Left ventricle myocardium superior (tissue), 1 donor: ENCODE measurements around the gene CAMK2B. TPM values are rescaled to one million over a fixed set of nuclear protein-coding genes. Genes with fewer than 3 reads are reported as not detected.

Source experiments
- ATAC-seq: fragments of 200-7000 bp; cut with Tn5 transposase; one replicate; pipeline ENCODE4 v1.9.1; 2020; ENCODE audit warnings: mild to moderate bottlenecking, moderate library complexity
- DNase-seq: peaks from one replicate; pipeline ENCODE4 v3.0.0-alpha.2; 2020
- intact Hi-C: fragments of 100-400 bp; cut with micrococcal nuclease; formaldehyde crosslinking; loops from one replicate; pipeline ENCODE4 v1.11.0; 2022
- total RNA-seq: library from RNA; stranded (reverse); fragmentation: NEBNext Ultra II Directional; extraction: Animal tissue kit (Norgen Biotek cat#: 25700); gene quantifications from one replicate; pipeline ENCODE4 v1.2.1, GENCODE V29; 2021
- donor health status: DM: no; HTN: yes; CAD: no; lungs with severe emphysema.

The CAMK2B gene
- total RNA-seq, 1 donor from 2014 or later = 98.4 TPM

DNA sequence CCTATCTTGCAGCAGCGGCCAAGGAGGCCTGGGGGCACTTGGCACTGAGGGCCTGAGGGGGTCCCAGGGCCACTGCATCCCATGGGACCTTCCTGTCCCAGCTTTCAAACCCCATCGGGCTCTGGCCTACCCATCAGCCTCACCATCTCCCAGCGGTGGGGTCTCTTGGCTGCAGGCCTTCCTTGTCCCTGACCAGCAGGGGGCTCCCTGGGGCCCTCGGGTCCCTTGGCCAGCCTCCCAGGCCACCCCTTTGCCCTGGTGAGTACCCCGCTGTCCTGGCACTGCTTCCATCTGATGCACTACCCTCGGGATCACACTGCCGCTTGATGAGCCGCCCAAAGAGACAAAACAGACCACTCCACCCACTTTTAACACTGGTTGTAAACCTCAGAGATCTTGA, 81.1 kb downstream of the CAMK2B start:
- intact Hi-C loops = loop anchor here (5.0 kb wide), 2 partner anchors 63 to 233 kb away; no protein-coding TSS in a partner anchor
- ATAC-seq = no peak
- peak; percentile 61 for DNase-seq

DNA sequence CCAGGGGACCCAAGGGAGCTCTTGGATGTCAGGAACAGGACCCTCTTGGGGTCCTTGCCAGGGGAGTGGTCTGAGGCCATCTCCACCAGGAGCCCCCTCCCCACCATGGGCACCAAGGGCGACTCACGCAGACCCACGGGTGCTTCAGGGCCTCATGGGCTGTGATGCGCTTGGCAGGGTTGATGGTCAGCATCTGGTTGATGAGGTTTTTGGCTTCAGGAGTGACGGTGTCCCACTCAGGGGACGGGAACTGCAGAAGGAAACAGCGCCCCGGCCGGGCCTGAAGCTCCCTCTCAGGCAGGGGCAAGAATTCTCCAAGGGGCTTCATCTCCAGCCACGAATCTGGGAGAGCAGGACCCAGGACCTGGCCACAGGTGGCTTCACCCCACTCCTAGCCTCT, 83.3 kb downstream of the CAMK2B start:
- no peak for DNase-seq
- intact Hi-C loops = loop anchor here (5.0 kb wide), 2 partner anchors 65 to 235 kb away; no protein-coding TSS in a partner anchor
- ATAC-seq = no peak

DNA sequence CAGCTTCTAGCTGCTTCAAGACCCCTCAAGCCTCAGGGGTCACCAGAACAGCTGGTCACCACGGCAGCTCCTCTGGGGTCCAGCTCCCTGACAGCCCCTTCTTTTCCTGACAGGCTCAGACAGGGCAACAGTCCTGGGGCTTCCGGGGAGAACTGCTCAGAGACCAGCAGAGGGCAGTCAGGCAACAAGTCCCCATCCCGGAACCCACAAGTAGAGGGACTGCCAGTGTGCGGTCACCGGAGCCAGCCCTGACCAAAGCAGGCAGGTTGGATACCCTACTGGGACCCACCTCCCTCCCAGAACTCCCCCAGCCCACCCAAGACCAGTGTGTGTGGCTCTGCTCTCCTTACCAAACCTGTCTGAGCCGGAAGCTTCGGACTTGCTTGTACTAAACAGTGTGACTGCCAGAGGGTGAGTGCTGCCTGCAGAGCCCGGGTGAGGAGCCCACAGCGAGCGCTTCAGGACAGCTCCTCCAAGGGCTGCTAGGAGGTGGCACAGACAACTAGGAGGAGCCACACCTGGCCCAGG, 84.3 kb downstream of the CAMK2B start:
- DNase-seq (peak; percentile 76), ATAC-seq (peak; percentile 86)
- intact Hi-C loops = loop anchor here (5.0 kb wide), 2 partner anchors 66 to 236 kb away; no protein-coding TSS in a partner anchor

DNA sequence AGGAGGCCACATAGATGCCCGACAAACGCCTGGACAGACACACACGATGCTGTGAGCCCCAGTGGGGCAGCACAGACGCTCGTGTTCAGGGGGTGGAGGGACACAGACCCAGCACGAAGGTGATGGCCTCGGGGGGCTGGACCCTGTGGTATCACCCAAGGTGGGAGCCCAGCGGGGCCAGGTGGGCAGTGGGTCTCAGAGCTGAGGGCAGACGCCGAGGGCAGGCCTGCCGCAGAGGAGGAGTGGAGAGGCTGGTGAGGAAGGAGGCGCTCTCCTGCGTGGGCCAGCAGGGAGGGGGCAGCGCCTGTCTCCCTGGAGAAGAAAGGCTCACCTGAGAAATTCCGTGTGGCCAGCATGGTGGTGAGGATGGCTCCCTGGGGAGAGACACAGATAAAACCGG, 85.0 kb downstream of the CAMK2B start:
- intact Hi-C loops = loop anchor here (5.0 kb wide), 2 partner anchors 67 to 237 kb away; no protein-coding TSS in a partner anchor
- ATAC-seq (no peak), DNase-seq (no peak)

DNA sequence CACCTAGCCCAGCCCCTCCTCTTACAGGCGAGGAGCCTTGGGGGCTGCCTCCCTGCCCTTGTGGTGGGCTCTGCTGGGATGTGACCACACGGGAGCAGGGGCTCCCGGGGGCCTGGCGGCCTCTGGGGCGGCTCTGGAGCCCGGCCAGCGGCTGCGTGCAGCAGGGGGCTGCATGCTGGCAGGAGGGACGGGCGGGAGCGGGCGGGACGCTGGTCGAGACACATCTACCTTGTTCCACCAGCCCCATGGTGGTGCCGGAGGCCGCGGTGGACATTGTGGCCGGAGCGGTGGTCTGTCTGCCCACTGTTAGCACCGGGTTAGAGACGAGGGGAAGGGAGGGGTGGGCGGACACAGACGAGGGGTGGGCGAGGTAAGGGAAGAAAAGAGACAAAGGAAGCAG, 86.0 kb downstream of the CAMK2B start:
- DNase-seq (no peak), ATAC-seq (no peak)
- intact Hi-C loops = no loop called here

DNA sequence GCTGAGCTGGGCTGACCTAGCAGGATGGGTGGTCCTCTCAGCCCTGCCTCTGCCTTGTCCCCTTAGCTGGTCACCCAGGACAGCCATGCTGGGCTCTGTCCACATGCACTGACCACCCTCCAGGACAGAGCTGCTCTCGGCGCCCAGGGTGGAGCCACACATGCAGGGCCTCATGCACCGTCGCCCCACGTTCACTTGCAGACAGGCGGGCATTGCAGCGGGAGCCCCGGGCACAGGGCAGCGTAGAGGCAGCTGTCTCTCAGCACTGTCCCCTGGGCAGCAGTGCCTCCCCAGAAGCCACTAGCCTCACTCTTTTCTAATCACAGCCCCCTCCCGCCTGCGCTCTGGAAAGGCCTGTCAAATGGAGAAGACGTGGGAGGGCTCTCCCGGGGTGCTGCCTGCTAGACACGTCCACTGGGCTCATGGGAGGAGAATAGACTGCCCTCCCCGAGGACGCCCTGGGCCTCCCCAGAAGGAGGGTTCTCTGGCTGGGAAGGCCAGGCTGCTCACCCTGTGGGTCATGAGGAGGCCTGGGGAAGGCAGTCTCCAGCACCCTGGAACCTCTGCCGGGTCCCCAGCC, 87.2 kb downstream of the CAMK2B start:
- ATAC-seq (no peak), DNase-seq (no peak)
- intact Hi-C loops = no loop called here

DNA sequence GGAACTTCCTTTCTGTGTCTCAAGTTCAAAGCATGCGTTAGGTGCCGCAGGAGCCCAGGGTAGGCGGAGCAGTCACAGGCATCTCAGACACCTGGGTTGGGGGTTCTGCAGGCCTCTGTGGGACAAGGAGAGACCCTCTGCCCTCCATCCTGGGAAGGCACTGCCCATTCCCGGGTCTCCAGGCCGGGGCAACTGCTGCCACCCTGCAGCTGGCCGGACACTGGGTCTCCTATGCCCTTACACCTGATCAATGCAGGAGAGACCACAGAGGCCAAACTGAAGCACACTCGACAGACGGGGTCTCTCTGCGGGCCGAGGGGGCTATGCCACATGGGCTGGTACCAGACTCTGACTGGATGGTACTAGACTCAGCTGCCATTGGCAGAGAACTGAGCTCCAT, 87.7 kb downstream of the CAMK2B start:
- no peak for DNase-seq
- intact Hi-C loops = no loop called here
- ATAC-seq = no peak

DNA sequence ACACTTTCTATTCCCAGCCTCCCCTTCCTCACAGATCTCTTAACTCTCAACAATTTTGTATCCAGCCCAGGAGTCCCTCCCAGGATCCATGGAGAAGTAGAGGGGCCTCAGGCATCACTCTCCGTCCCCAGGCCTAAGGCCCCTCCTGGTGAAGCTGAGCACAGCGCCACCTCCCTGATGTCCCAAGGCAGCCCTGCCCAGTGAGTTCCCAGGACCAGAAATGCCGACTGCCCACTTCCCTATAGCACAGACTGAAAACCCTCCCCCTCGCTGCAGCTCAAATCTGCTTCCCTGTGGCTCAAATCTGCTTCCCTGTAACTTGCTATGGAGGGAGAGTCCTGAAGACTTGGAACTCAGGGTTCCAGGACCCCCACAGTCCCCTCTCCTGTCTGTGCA, 89.1 kb downstream of the CAMK2B start:
- intact Hi-C loops = no loop called here
- no peak for DNase-seq
- ATAC-seq = no peak

DNA sequence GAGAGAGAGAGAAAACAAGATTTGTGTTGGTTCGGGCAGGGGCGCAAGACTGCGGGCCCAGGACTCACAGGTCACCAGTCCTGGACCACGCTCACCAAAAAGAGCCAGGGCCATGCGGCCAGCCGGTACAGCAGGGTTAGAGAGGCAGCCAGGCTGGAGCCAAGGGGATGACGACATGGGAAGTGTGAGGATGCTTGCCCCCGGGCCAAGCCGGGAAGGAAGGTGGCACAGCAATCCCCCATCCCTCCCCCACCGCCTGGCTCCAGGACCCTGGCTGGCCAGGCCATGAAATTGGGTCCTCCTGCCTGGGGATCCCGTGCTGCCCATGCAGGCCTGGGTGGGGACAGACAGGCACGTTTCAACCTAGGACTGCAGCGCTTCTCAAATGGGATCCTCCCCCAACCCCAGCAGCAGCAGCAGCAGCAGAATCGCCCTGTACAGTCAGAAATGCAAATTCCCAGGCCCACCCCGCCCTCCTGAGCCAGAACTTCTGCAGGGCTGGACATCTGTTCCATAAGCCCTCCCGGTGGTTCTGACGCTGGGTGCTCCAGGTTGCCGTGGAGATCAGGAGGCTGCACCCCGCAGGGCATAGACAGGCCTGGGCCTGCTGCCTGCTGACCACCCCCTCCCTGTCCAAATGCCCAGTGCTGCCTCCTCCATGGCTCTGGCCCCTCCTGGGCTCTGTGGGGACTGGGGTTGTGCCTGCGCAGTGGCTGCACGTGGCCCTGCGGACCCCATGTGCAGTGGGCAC, 89.6 kb downstream of the CAMK2B start:
- intact Hi-C loops = no loop called here
- ATAC-seq (no peak), DNase-seq (no peak)

DNA sequence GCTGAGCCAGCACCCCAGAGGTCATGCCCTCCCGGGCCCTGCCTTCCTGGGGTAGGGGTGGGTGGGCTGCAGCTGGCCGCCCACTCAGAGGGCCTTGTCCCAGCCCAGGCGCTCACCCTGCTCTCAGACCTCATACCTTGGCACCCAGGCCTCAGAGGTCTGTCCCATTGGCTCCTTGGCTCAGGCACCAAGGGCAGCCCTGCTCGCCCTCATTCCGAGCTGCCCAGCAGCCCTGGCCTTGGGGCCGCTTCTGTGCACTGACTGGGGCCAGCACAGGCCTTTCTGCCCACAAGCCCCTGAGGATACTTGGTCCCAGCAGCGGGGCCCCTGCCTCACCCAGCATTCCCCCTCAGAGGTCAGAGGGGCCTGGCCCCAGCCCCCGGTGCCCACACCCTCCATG, 90.3 kb downstream of the CAMK2B start:
- ATAC-seq = no peak
- intact Hi-C loops = no loop called here
- DNase-seq = no peak

DNA sequence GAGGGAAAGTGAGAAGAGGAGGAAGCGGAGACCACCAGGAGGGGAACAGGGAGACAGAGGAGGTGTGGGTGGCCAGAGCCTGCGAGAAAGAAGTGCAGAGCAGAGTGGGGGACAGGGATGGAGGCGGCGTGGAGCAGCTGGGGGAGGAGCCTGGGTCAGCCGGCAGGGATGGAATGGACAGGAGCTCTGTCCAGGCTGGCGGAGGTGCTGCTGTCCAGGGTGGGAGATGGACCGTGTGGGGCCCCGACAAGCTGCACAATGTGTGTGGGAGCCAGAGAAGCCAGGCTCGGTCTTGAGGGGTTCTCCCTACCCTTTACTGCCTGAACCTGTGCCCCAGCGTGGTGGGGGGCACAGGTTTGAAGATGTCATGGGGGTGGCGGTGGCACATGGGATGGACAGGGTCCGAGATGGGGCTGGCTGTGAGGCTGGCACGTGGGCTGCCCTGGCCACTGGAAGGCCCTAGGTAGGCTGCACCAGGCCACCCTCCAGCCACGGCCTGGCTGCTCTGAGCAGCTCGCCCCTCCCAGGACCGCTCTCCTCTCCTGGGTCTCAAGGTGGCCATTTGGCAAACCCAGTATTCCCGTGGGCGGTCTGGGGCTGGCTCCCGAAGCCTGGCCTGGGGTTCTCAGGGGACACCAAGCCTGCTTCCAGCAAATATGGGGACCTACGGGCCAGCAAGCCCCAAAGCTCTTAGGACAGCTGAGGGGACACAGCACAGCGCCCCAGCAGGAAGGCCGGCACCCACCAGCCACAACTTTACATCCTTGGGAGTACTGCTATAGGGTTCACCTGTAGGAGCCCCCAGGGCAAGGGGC, 92.3 kb downstream of the CAMK2B start:
- no peak for ATAC-seq
- intact Hi-C loops = no loop called here
- no peak for DNase-seq

DNA sequence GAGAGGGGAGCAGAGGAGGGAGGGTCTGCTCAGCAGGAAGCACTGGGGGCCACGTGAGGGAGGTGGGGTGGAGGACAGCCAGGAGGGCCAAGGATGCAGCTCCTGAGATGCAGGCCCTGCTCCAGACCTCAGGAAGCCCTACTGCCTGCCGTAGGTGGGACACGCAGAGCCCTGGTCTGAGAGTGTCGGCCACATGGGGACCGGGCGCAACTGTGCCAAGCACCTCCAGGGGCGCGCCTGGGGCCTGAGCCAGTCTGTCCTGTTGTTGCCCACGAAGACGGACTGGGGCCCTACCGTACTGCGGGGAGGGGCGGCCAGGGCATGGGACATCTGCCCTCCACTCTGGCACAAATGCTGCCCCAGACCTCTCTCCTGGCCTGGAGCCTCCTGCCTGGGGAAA, 93.0 kb downstream of the CAMK2B start:
- intact Hi-C loops = no loop called here
- DNase-seq (no peak), ATAC-seq (no peak)

DNA sequence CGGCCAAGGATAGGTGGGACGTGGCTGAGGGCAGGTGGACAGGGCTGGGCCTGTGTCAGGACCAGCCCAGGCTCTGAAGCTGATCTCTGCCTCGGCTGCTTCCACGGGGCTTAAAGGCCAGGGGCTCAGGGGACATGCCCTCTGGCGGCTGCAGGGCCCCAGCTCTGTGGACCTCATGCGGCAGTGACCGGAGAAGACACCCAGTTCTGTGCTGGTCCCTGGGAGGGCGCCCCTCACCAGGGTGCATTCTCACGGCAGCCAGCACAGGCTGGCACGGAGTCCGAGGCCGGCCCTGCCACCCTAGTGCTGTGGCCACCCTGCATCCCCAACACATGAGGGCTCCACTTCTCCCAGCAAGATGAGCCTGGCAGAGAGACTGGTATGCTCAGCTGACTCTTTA, 94.3 kb downstream of the CAMK2B start:
- ATAC-seq (no peak), DNase-seq (no peak)
- intact Hi-C loops = no loop called here

DNA sequence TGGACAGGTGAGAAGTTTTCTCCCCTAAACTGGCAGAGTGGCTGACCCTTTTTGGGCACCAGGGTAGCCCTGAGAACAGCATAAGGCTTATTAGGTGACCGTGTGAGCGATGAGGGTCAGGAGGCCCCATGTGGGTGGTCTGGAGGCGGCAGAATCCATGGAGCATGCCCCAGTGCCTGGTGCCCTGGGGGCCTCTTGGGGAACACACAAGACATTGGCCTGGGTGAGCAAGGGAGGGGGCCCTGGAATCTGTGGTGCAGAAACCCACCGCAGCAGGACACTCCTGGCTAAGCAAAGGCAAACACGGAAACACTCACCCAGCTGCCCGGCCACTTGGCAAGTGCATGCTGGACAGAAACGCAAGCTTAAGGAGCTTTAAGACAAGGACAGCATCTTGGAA, 95.1 kb downstream of the CAMK2B start:
- no peak for DNase-seq
- intact Hi-C loops = no loop called here

DNA sequence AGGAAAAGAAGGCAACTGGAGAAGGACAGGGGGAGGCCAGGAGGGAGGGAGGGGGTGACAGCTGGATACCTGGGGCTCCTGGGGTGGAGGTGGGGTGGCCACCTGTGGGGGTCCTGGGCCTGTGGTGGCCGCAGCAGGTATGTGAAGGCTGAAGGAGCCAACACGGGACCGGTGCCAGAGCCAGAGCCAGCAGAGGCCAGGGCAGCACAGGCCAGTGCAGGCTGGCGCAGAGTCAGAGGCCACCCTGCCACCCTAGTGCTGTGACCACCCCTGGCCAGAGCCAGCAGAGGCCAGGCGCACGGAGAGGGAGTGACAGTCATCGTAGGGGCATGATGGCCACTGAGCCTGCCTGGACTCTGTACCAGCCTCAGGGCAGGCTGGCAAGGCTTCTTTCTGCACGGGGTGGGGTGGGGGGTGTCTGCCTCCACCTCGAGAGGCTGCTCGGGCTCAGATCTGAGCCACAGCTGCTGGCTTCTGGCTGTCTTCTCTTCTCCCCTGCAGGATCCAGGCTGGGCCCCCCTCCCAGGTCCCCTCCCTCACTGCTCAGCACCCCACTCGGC, 95.8 kb downstream of the CAMK2B start:
- intact Hi-C loops = no loop called here
- DNase-seq (no peak), ATAC-seq (no peak)

More for the DNA sequence above, 95.1 kb downstream of the CAMK2B start:
- ATAC-seq = no peak

DNA sequence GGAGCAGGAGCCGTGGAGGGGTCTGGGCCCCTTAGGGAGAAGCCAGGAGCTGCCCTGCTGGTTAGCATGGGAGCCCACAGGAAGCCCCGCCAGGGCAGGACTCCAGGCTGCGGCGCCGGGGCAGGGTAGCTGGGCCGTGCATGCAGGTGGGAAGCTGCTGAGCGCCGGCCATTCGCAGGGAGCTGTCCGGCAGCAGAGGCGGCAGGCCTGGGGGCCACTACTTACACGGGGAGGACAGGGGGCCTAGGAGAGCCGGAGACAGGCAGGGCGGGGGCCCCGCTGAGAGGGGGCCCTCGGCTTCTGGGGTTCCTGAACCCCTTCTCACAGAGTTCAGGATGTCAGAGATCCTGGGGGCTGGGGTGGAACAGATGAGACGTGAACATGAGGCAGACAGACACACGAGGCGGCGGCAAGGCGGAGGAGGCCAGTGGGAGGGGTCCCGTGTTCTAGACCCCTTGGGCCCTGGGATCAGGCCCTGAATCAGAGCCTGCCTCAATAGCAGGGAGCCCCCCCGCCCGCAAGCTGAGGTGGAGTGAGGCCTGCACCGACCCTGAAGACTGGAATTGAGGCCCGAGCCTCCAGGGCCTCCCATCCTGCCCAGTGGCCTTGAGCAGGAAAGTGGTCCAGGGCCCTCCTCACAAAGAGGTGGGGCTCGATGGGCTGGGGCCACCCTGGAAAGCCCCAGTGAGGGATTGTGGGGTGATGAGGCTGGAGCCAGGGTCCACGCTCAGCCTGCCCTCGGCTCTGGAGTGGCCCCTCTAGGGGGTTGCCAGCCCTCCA, 96.6 kb downstream of the CAMK2B start:
- intact Hi-C loops = no loop called here
- no peak for DNase-seq
- ATAC-seq = no peak

DNA sequence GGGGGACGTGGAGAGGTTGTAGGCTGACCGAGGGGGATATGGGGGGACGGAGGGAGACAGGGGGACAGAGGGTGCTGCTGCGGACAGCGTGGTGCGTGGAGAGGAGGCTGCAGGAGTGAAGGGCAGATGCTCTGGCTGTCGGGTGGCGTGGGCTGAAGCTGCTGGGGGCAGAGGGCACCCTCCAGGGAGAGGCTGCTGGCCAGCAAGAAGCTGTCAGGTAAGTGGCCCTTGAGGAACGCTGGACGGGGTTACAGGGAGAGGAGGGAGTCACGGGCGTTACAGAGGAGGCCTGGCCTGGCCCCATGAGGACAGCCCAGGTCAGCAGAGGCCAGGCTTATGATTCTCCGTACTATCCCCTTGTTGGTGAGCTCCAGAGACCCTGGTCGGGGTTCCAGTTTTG, 97.5 kb downstream of the CAMK2B start:
- no peak for DNase-seq
- ATAC-seq = no peak
- intact Hi-C loops = no loop called here

DNA sequence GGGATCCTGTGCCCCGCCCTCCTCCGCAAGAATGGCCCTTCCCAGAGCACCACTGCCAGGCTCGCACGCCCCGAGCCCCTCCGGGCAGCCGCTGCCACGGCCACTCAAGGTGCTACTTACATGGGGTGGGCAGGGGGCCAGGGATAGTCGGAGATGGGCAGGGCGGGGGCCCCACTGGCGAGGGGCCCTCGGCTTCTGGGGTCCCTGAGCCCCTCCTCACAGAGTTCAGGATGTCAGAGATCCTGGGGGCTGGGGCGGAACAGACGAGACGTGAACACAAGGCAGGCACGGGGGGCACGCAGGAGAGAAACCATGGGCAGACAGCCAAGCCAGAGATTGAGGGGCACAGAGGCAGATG, 99.0 kb downstream of the CAMK2B start:
- DNase-seq (peak; percentile 29), ATAC-seq (no peak)
- intact Hi-C loops = no loop called here
